GM10248 (cell line): ENCODE measurements around the gene ERGIC1.
"Not testable (repeated sequence)": the region's sequence is repeated elsewhere in the genome, so short reads cannot be mapped to it uniquely, and the experiment has no call there.

Source experiments
- CTCF ChIA-PET: fragments of 300-600 bp; sonication (Branson Sonifier 250); formaldehyde crosslinking; extraction: SDS; loops from one replicate; lab custom pipeline; 2021; ENCODE audit warnings: antibody characterized with exemption; lab: Yijun Ruan, JAX
- POLR2A ChIA-PET: fragments of 350-650 bp; sonication (Branson Sonifier 250); formaldehyde crosslinking; extraction: SDS; loops from one replicate; lab custom pipeline; 2020; ENCODE audit warnings: antibody characterized with exemption; lab: Yijun Ruan, JAX
- DNase-seq: peaks from one replicate; pipeline ENCODE4 v3.0.0; 2012; ENCODE audit errors: extremely low spot score
- CTCF ChIP-seq: IDR thresholded peaks from 2 replicates; pipeline ENCODE4 v1.5.1; 2012; ENCODE audit warnings: mild to moderate bottlenecking, low read depth; ENCODE audit errors: extremely low read depth, missing control alignments, control extremely low read depth

Gene ERGIC1

GRCh38 chr5:172858990-172859811 lies 25.1 kb downstream of the ERGIC1 start:
- TF ChIP-seq CTCF = no peak
- POLR2A ChIA-PET = no interaction called here
- CTCF ChIA-PET = interaction anchor here (1.2 to 3.5 kb wide), 6 partner anchors 8 to 144 kb away, joined by 3 to 17 read pairs (median 4); no protein-coding TSS in a partner anchor
- DNase-seq = no peak

- POLR2A ChIA-PET = no interaction called here
- CTCF ChIA-PET = interaction anchor here (1.2 to 3.5 kb wide), 6 partner anchors 8 to 16 kb away, joined by 3 to 17 read pairs (median 4); no protein-coding TSS in a partner anchor
Observed at GRCh38 chr5:172859966-172860365, 25.9 kb downstream of the ERGIC1 start.

GRCh38 chr5:172860520-172861443 lies 26.7 kb downstream of the ERGIC1 start:
- TF ChIP-seq CTCF = no peak
- ChIA-PET CTCF (interaction anchor here (1.2 to 3.5 kb wide), 6 partner anchors 7 to 15 kb away, joined by 3 to 17 read pairs (median 4); no protein-coding TSS in a partner anchor), POLR2A (no interaction called here)
- no peak for DNase-seq

More at GRCh38 chr5:172859966-172860365, 25.9 kb downstream of the ERGIC1 start:
- no peak for TF ChIP-seq CTCF
- no peak for DNase-seq

GRCh38 chr5:172861461-172861860 lies 27.4 kb downstream of the ERGIC1 start:
- POLR2A ChIA-PET = no interaction called here
- no peak for TF ChIP-seq CTCF
- no peak for DNase-seq
- CTCF ChIA-PET = interaction anchor here (3.5 kb wide), 1 partner anchor 14 kb away, joined by 17 read pairs; no protein-coding TSS in a partner anchor

GRCh38 chr5:172862165-172862801 lies 28.2 kb downstream of the ERGIC1 start:
- CTCF ChIA-PET = interaction anchor here (3.5 kb wide), 1 partner anchor 15 kb away, joined by 17 read pairs; no protein-coding TSS in a partner anchor
- no peak for DNase-seq
- POLR2A ChIA-PET = no interaction called here
- no peak for TF ChIP-seq CTCF

- POLR2A ChIA-PET, DNase-seq: not testable (repeated sequence)
- CTCF ChIA-PET = interaction anchor here (0.7 kb wide), 1 partner anchor 9 kb away, joined by 3 read pairs; no protein-coding TSS in a partner anchor
Observed at GRCh38 chr5:172864171-172864570, 30.1 kb downstream of the ERGIC1 start.
